Measurements from ENCODE around the gene B4GALNT2.

DNA sequence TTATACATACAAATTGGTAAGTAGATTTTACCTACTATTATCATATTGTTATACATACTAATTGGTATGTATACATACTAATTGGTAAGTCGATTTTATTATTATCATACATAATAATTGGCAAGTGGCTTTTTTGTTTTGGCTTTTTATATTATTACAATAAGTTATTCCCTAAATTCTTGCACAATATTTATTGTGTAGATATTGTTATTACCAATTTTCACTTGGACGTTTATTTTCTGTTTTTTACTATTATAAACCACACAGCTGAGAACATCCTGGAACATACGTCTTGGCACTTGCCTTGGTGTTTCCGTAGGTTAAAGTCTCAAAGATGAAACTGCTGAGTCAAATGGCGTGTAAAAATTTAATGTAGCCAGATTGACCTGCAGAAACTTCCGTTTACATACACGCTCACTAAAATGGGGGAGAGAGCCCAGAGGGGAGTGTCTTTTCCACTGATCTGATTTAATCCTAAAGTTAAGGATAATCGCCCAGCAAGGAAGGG lies 58.9 kb downstream of the B4GALNT2 start:
- TF ChIP-seq GATA2 (IDR thresholded peaks at IDR 0.05; ENCODE audit: low read depth, low read length) (peak; percentile 40; the same call in 1 of the 2 replicates), GATA3 (IDR thresholded peaks at IDR 0.05; ENCODE audit: low read depth, low read length) (no peak)
